DMS 273 treated with DMSO at 0.1 percent for 48 hours (cell line): ENCODE measurements around the gene PLAU.
"Not testable (repeated sequence)": the region's sequence is repeated elsewhere in the genome, so short reads cannot be mapped to it uniquely, and the experiment has no call there.

Experiments used
- DNase-seq: peaks from one replicate; lab custom pipeline; 2025; lab: John Stamatoyannopoulos, UW

The PLAU gene

GRCh38 chr10:73876971-73877370, 34.0 kb upstream of the PLAU start:
- DNase-seq: no peak

DNA sequence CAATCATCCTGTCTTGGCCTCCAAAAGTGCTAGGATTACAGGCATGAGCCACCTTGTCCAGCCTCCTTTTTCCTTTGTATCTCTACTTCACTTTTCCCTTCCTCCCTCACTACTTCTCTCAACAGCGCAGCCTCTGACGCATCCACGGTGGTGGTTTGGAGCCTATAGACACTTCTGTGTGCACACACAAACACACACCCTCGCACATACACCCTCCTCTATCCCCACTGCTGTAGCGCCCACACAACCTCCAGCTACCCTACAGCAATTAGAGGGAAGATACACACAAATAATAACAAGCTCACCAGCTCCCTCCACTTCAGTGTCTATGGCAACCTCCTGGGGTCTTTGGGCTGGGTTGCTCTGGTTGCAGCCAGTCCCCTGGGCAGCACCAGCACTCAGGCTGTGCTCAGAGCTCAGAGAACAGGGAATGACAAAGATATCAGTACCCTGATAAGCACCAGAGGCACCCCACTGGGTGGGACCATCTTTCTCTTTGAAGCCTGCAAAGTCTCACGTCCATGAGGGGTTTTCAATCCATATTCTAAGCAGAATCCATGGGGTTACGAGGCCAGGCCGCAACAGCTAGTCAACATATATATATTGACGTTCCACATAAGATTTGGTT, 33.3 kb upstream of the PLAU start:
- no peak for DNase-seq

DNA sequence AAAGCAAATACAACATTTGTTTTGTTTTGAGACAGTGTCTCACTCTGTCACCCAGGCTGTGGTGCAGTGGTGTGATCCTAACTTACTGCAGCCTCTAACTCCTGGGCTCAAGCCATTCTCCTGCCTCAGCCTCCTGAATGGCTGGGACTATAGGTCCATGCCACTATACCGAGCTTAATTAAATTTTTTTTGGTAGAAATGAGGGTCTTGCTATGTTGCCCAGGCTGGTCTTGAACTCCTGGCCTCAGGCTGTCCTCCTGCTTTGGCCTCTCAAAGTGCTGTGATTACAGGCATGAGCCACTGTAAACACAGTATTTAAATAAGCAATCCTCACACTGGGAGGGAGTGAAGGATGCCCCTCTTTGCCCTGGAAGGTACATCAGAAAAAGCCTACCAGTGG, 32.6 kb upstream of the PLAU start:
- no peak for DNase-seq

- DNase-seq: no peak
Measured at GRCh38 chr10:73879296-73880173, 31.4 kb upstream of the PLAU start.

GRCh38 chr10:73881221-73881919, 29.6 kb upstream of the PLAU start:
- DNase-seq: no peak

DNA sequence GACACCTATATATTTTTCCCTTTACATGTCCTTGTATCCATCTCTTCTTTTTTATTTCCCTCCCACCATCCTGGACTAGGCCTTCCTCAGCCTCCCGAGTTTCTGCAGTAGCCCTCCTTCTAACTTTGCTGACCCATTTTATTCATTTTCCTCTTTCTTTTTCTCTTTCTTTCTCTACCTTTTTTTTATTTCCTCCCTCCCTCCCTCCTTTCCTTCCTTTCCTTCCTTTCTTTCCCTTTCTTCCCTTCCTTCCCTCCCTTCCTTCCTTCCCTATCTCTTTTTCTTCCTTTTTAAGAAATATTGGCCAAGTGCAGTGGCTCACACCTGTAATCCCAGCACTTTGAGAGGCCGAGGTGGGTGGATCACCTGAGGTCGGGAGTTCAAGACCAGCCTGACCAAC, 26.9 kb upstream of the PLAU start:
- no peak for DNase-seq

DNA sequence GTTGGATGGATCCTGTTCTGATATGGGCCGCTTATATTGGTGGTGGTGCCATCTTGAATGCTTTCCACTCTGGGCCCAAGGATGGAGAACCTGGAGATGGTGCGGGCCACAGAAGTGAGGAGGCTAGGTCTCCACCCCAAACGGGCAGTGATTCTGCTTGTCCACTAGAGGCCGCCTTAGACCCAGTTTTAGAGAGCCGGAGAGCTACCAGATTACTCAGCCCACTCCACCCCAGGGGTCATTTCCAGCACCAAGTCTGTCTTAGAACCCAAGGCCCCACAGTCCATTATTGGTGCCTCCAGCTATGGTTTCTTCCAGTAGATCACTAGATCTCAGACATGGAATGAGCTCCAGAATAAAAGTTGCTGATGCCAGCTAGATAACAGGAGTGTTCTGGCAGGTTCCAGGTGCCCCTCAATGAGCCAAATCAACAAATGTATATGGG, 24.8 kb upstream of the PLAU start:
- no peak for DNase-seq

GRCh38 chr10:73886661-73887293, 24.2 kb upstream of the PLAU start:
- DNase-seq: no peak

DNA sequence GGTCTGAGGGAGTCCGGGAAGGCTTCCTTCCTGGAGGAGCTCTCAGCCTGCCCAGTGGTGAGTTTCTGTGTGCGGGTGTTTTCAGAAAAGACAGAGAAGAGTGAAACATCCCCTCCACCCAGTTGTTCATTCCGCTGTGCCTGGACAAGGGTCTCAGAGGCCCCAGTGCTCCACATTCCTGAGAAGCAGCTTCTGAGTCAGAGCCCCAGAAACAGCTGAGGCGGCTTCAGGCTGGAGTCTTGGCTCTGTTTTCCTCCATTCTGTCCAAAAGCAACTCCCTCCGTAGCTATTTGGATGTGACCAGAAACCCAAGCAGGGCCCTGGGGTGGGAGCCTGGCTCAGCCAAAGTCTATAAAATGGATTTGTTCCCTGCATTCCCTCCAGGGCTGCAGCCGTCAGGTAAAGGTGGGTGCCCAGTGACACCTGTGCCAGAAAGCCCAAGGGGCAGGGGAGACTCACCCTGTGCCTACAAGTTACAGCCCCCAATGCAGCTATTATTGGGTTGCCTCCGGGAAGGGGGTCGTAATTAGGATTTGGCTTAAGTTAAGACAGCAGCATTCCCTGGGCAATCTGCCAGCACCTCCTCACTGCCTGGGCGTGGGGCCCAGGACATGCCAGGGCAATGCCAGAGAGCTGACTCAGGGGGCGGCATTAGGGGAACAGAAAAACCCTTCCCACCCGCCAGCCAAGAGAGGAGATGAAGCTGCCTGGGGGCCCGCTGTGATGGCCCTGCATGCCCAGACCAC, 23.5 kb upstream of the PLAU start:
- DNase-seq: peak; percentile 62

- DNase-seq: no peak
Measured at GRCh38 chr10:73888514-73888913, 22.4 kb upstream of the PLAU start.

DNA sequence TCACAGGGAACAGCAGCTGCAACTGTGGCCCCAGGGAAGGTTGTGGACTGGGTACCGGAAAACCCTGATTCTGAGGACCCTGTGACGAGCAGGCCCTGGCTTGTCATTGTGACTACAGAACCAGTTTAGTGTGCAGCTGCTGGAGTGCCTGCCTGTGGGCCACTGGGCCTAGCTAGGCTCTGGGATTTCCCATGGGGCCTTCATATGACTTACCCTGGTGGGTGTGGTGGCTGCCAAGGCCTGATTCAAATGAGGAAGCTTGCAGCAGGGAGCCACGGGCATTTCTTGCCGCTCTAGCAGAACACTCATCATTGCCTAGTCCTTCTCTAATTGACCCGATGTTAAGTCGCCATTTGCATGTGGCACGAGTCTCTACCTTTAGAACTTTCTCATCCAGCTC, 21.9 kb upstream of the PLAU start:
- DNase-seq: no peak

DNA sequence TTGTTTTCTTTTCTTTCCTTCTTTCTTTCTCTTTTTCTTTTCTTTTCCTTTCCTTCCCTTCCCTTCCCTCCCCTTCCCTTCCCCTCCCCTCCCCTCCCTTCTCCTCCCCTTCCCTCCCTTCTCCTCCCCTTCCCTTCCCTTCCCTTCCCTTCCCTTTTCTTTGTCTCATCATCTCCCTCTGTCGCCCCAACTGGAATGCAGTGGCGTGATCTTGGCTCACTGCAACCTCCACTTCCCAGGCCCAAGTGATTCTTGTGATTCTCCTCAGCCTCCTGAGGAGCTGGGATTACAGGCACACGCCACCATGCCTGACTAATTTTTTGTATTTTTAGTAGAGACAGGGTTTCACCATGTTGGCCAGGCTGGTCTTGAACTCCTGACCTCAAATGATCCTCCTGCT, 21.5 kb upstream of the PLAU start:
- DNase-seq: not testable (repeated sequence)

DNA sequence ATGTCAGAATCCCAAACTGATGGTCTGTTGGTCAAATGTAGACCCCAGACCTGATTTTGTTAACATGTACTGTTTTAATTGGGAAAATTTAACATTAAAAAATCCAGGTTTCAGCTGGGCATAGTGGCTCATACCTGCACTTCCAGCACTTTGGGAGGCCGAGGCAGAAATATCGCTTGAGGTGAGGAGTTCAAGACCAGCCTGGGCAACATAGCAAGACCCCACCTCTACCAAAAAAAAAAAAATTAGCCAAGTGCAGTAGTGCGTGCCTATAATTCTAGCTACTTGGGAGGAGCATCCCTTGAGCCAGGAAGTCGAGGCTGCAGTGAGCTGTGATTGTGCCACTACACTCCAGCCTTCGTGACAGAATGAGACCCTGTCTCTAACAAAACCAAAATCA, 20.7 kb upstream of the PLAU start:
- DNase-seq: no peak

GRCh38 chr10:73890830-73891229, 20.1 kb upstream of the PLAU start:
- DNase-seq: not testable (repeated sequence)

GRCh38 chr10:73891540-73891939, 19.4 kb upstream of the PLAU start:
- DNase-seq: no peak

DNA sequence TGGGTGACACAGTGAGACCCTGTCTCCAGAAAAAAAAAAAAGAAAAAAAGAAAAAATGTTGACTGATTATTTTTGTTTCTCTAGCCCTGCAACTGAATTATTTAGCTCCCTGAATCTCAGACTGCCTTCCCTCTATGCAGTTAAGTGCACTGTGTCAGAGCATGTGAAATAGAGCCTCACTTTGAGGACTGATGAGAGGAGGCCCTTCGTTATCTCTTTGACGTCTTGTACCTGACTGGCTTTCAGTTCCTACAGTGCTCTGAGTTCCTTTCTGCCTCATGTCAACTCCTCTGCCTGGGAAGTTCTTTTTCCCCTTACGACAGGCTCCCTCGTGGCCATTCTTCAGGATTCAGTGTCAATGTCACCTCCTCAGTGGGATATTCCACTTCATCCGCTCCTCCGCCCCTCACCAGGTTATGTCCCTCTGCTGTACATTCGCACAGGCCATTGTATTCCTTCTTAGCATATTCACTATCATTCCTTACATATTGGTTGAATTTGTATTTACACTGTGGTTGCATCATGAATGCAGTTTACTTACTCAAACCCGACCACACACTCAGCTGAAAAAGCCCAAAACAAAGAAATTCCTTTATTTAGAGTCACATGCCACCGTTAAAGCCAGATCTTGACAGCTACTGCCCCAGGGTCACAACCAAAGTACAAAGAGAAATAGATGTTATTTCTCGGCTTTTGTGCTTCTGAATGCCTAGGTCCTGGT, 18.5 kb upstream of the PLAU start:
- DNase-seq: no peak

GRCh38 chr10:73893426-73893825, 17.5 kb upstream of the PLAU start:
- no peak for DNase-seq

GRCh38 chr10:73894245-73894971, 16.5 kb upstream of the PLAU start:
- no peak for DNase-seq

DNA sequence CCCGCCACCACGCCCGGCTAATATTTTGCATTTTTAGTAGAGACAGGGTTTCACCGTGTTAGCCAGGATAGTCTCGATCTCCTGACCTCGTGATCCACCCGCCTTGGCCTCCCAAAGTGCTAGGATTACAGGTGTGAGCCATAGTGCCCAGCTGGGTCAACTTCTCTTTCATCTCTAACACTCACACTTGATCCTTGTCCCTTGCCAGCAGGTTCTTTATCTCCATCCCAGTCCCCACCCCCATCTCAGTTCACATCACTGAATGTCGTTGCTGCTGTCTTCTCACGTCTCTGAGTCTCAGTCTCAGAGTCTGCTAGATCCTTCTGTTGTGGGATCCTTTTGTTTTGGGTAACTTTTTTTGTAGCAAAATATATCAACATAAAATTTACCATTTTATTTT, 15.6 kb upstream of the PLAU start:
- not testable (repeated sequence) for DNase-seq

- DNase-seq: no peak
Measured at GRCh38 chr10:73897693-73898092, 13.2 kb upstream of the PLAU start.
